HEK293 (cell line): ENCODE measurements around the gene TTLL9.

Experiments used
- CTCF ChIA-PET: fragments of 350-600 bp; formaldehyde crosslinking; extraction: SDS; loops from one replicate; lab custom pipeline; 2021; ENCODE audit warnings: antibody characterized with exemption; lab: Yijun Ruan, JAX
- POLR2A ChIA-PET: fragments of 300-600 bp; formaldehyde crosslinking; extraction: SDS; loops from one replicate; lab custom pipeline; 2020; ENCODE audit warnings: antibody characterized with exemption, inconsistent platforms; lab: Yijun Ruan, JAX
- H3K27ac ChIP-seq: fragments of 200-500 bp; sonication (Bioruptor generic); 2 replicates; pipeline ENCODE4 v1.5.1; 2014; ENCODE audit warnings: low read depth, low read length, control low read depth, inconsistent platforms; ENCODE audit errors: extremely low read depth
- H3K36me3 ChIP-seq, 2 experiments: fragments of 200-500 bp in 1 of 2; sonication (Bioruptor generic) in 1 of 2; 1 replicate in 1 of 2; 2 replicates in 1 of 2; pipeline ENCODE4 v1.5.1; 2014 to 2017; ENCODE audit warnings: inconsistent platforms in 2 of 2, low read length in 2 of 2; ENCODE audit not compliant: control insufficient read depth in 2 of 2, insufficient read depth in 1 of 2
- H3K4me1 ChIP-seq: fragments of 200-500 bp; sonication (Bioruptor generic); 2 replicates; pipeline ENCODE4 v1.5.1; 2014; ENCODE audit warnings: mild to moderate bottlenecking, low read length, inconsistent platforms; ENCODE audit not compliant: control insufficient read depth, insufficient read depth
- H3K4me3 ChIP-seq: 2 replicates; pipeline ENCODE4 v1.5.1; 2011; ENCODE audit warnings: low read depth, mild to moderate bottlenecking, control low read depth, low read length, moderate library complexity
- H3K9me3 ChIP-seq: fragments of 200-500 bp; sonication (Bioruptor generic); 2 replicates; pipeline ENCODE4 v1.5.1; 2014; ENCODE audit warnings: low read depth, low read length, inconsistent platforms; ENCODE audit not compliant: control insufficient read depth, insufficient read depth
- BCL6B ChIP-seq: fragments of 450-650 bp; formaldehyde crosslinking; IDR thresholded peaks from 2 replicates; pipeline ENCODE4 v1.5.1; 2017; ENCODE audit warnings: missing biosample characterization, missing genetic modification characterization
- GLI2 ChIP-seq: fragments of 450-650 bp; formaldehyde crosslinking; IDR thresholded peaks from 2 replicates; pipeline ENCODE4; 2017; ENCODE audit warnings: missing biosample characterization, missing genetic modification characterization, low read depth, borderline replicate concordance
- KLF1 ChIP-seq: fragments of 450-650 bp; formaldehyde crosslinking; IDR thresholded peaks from 2 replicates; pipeline ENCODE4 v1.5.1; 2016; ENCODE audit warnings: missing biosample characterization, missing genetic modification characterization
- KLF10 ChIP-seq: fragments of 450-650 bp; IDR thresholded peaks from 2 replicates; pipeline ENCODE4 v1.5.1; 2018; ENCODE audit warnings: missing biosample characterization, mild to moderate bottlenecking, missing genetic modification characterization
- KLF16 ChIP-seq: fragments of 450-650 bp; formaldehyde crosslinking; IDR thresholded peaks from 2 replicates; pipeline ENCODE4 v1.5.1; 2017; ENCODE audit warnings: missing biosample characterization, missing genetic modification characterization
- MEIS1 ChIP-seq: sonication (generic); formaldehyde crosslinking; IDR thresholded peaks from 2 replicates; pipeline ENCODE4 v1.8.1; 2022; ENCODE audit warnings: missing genetic modification reagents, mild to moderate bottlenecking, borderline replicate concordance
- PATZ1 ChIP-seq: fragments of 450-650 bp; formaldehyde crosslinking; IDR thresholded peaks from 2 replicates; pipeline ENCODE4 v1.5.1; 2016; ENCODE audit warnings: missing biosample characterization, missing genetic modification characterization
- RBAK ChIP-seq: fragments of 450-650 bp; formaldehyde crosslinking; IDR thresholded peaks from 2 replicates; pipeline ENCODE4 v1.5.1; 2016; ENCODE audit warnings: missing biosample characterization, missing genetic modification characterization
- SCRT2 ChIP-seq: fragments of 450-650 bp; formaldehyde crosslinking; IDR thresholded peaks from 2 replicates; pipeline ENCODE4 v1.5.1; 2016; ENCODE audit warnings: missing biosample characterization, missing genetic modification characterization
- SETDB1 ChIP-seq: IDR thresholded peaks from one replicate; pipeline ENCODE4 v1.6.1; 2017; ENCODE audit warnings: mild to moderate bottlenecking, low read length, moderate library complexity, mixed read lengths; ENCODE audit not compliant: insufficient read length
- ZBTB1 ChIP-seq: fragments of 450-650 bp; formaldehyde crosslinking; IDR thresholded peaks from 2 replicates; pipeline ENCODE4 v1.5.1; 2016; ENCODE audit warnings: missing biosample characterization, missing genetic modification characterization
- ZBTB48 ChIP-seq: fragments of 450-650 bp; formaldehyde crosslinking; IDR thresholded peaks from 2 replicates; pipeline ENCODE4 v1.5.1; 2016; ENCODE audit warnings: missing biosample characterization, missing genetic modification characterization
- ZFP37 ChIP-seq: fragments of 450-650 bp; formaldehyde crosslinking; IDR thresholded peaks from 2 replicates; pipeline ENCODE4 v1.5.1; 2016; ENCODE audit warnings: missing biosample characterization, missing genetic modification characterization
- ZNF146 ChIP-seq: fragments of 450-650 bp; formaldehyde crosslinking; IDR thresholded peaks from 2 replicates; pipeline ENCODE4 v1.5.1; 2016; ENCODE audit warnings: missing biosample characterization, missing genetic modification characterization
- ZNF16 ChIP-seq: fragments of 450-650 bp; formaldehyde crosslinking; IDR thresholded peaks from 2 replicates; pipeline ENCODE4 v1.5.1; 2016; ENCODE audit warnings: low read depth, missing biosample characterization, missing genetic modification characterization
- ZNF202 ChIP-seq: fragments of 450-650 bp; formaldehyde crosslinking; IDR thresholded peaks from 2 replicates; pipeline ENCODE4 v1.5.1; 2016; ENCODE audit warnings: missing biosample characterization, missing genetic modification characterization, borderline replicate concordance
- ZNF211 ChIP-seq: fragments of 450-650 bp; formaldehyde crosslinking; IDR thresholded peaks from 2 replicates; pipeline ENCODE4 v1.5.1; 2016; ENCODE audit warnings: low read depth, missing biosample characterization, missing genetic modification characterization
- ZNF221 ChIP-seq: fragments of 450-650 bp; formaldehyde crosslinking; IDR thresholded peaks from 2 replicates; pipeline ENCODE4 v1.5.1; 2017; ENCODE audit warnings: missing biosample characterization, missing genetic modification characterization, borderline replicate concordance
- ZNF311 ChIP-seq: fragments of 450-650 bp; formaldehyde crosslinking; IDR thresholded peaks from 2 replicates; pipeline ENCODE4 v1.5.1; 2017; ENCODE audit warnings: missing biosample characterization, missing genetic modification characterization, borderline replicate concordance
- ZNF391 ChIP-seq: fragments of 450-650 bp; formaldehyde crosslinking; IDR thresholded peaks from 2 replicates; pipeline ENCODE4 v1.5.1; 2016; ENCODE audit warnings: low read depth, missing biosample characterization, missing genetic modification characterization, borderline replicate concordance
- ZNF416 ChIP-seq: fragments of 450-650 bp; formaldehyde crosslinking; IDR thresholded peaks from 2 replicates; pipeline ENCODE4 v1.5.1; 2016; ENCODE audit warnings: missing biosample characterization, missing genetic modification characterization
- ZNF423 ChIP-seq: fragments of 450-650 bp; formaldehyde crosslinking; IDR thresholded peaks from 2 replicates; pipeline ENCODE4 v1.5.1; 2016; ENCODE audit warnings: missing biosample characterization, missing genetic modification characterization
- ZNF501 ChIP-seq: fragments of 450-650 bp; formaldehyde crosslinking; IDR thresholded peaks from 2 replicates; pipeline ENCODE4 v1.5.1; 2016; ENCODE audit warnings: missing biosample characterization, missing genetic modification characterization
- ZNF513 ChIP-seq: fragments of 450-650 bp; IDR thresholded peaks from 2 replicates; pipeline ENCODE4 v1.5.1; 2018; ENCODE audit warnings: missing biosample characterization, missing genetic modification characterization
- ZNF626 ChIP-seq: fragments of 450-650 bp; sonication (Bioruptor Pico); formaldehyde crosslinking; IDR thresholded peaks from 2 replicates; pipeline ENCODE4 v1.5.1; 2018; ENCODE audit warnings: missing biosample characterization, missing genetic modification characterization, inconsistent platforms
- ZNF639 ChIP-seq: fragments of 450-650 bp; formaldehyde crosslinking; IDR thresholded peaks from 2 replicates; pipeline ENCODE4 v1.5.1; 2016; ENCODE audit warnings: missing biosample characterization, missing genetic modification characterization
- ZNF792 ChIP-seq: fragments of 450-650 bp; formaldehyde crosslinking; IDR thresholded peaks from 2 replicates; pipeline ENCODE4 v1.5.1; 2016; ENCODE audit warnings: missing biosample characterization, missing genetic modification characterization

The TTLL9 gene

GRCh38 chr20:31922588-31922987, 52.2 kb downstream of the TTLL9 start:
- Histone ChIP-seq H3K9me3 (no peaks in the 10 kb centered on the region), H3K36me3 (no peaks in the 10 kb centered on the region), H3K4me1 (no peaks in the 10 kb centered on the region), H3K27ac (no peak overlapping the region), H3K4me3 (no peak overlapping the region)
- TF ChIP-seq ZNF639 (tag by site-specific recombination) (no peak), ZNF221 (tag by site-specific recombination) (no peak), RBAK (tag by site-specific recombination) (no peak), ZBTB1 (no peak), KLF10 (no peak), ZNF423 (tag by site-specific recombination) (no peak), ZNF416 (tag by site-specific recombination) (no peak), KLF1 (tag by site-specific recombination) (no peak), GLI2 (tag by site-specific recombination) (no peak), PATZ1 (tag by site-specific recombination) (no peak), ZFP37 (tag by site-specific recombination) (no peak), ZNF626 (tag by site-specific recombination) (no peak), KLF16 (no peak), ZNF16 (tag by site-specific recombination) (no peak), ZNF211 (tag by site-specific recombination) (no peak), ZNF391 (tag by site-specific recombination) (no peak), ZNF146 (tag by site-specific recombination) (no peak)
- CTCF ChIA-PET: interaction anchor here (0.6 kb wide), 1 partner anchor 110 kb away, joined by 6 read pairs; no protein-coding TSS in a partner anchor
- POLR2A ChIA-PET: no interaction called here

GRCh38 chr20:31923388-31924331, 53.2 kb downstream of the TTLL9 start:
- no peaks in the 10 kb centered on the region for H3K4me1 ChIP-seq
- no peak overlapping the region for H3K27ac ChIP-seq
- ChIA-PET CTCF (interaction anchor here (0.5 kb wide), 1 partner anchor 168 kb away, joined by 3 read pairs; no protein-coding TSS in a partner anchor), POLR2A (no interaction called here)
- no peaks in the 10 kb centered on the region for H3K36me3 ChIP-seq
- H3K9me3 ChIP-seq: no peaks in the 10 kb centered on the region
- no peak overlapping the region for H3K4me3 ChIP-seq
- TF ChIP-seq BCL6B (tag by site-specific recombination): no peak
- no peak for TF ChIP-seq ZNF501 (tag by site-specific recombination)
- 0 out of 2 replicates have a peak, but pooled peaks have one; percentile 25 for TF ChIP-seq ZNF513
- no peak for TF ChIP-seq ZNF16 (tag by site-specific recombination)
- 0 out of 2 replicates have a peak, but pooled peaks have one; percentile 12 for TF ChIP-seq PATZ1 (tag by site-specific recombination)
- no peak for TF ChIP-seq ZNF311 (tag by site-specific recombination)
- no peak for TF ChIP-seq SCRT2 (tag by site-specific recombination)
- TF ChIP-seq ZNF792 (tag by site-specific recombination): no peak
- no peak for TF ChIP-seq ZNF202 (tag by site-specific recombination)
- TF ChIP-seq ZBTB48: no peak
- TF ChIP-seq SETDB1: no peak
- TF ChIP-seq MEIS1 (CRISPR knock-in tag): no peak
